BJ (cell line): ENCODE data around the gene RCSD1. TPM values are rescaled to one million over a fixed set of nuclear protein-coding genes. Genes with fewer than 3 reads are reported as not detected.
"Not testable (repeated sequence)": the region's sequence is repeated elsewhere in the genome, so short reads cannot be mapped to it uniquely, and the experiment has no call there.

Experiments
- CTCF ChIA-PET: fragments of 350-600 bp; formaldehyde crosslinking; extraction: SDS; loops from one replicate; lab custom pipeline; 2021; ENCODE audit warnings: antibody characterized with exemption, inconsistent platforms; lab: Yijun Ruan, JAX
- POLR2A ChIA-PET: fragments of 300-600 bp; sonication (Branson Sonifier 250); formaldehyde crosslinking; extraction: SDS; loops from one replicate; lab custom pipeline; 2021; ENCODE audit warnings: antibody characterized with exemption; lab: Charles Lee
- DNase-seq: peaks from one replicate; pipeline ENCODE4 v3.0.0-alpha.2; 2011; ENCODE audit warnings: low read depth
- H3K27me3 ChIP-seq: 2 replicates; pipeline ENCODE4 v1.6.0; 2011; ENCODE audit warnings: low read length; ENCODE audit not compliant: control insufficient read depth, insufficient read depth
- H3K36me3 ChIP-seq: 2 replicates; pipeline ENCODE4 v1.5.1; 2011; ENCODE audit warnings: low read length; ENCODE audit not compliant: control insufficient read depth, insufficient read depth
- H3K4me3 ChIP-seq: 2 replicates; pipeline ENCODE4 v1.5.1; 2011; ENCODE audit warnings: low read depth, mild to moderate bottlenecking, control low read depth, low read length
- polyA plus RNA-seq: library from polyadenylated mRNA; depleted of rRNA; stranded (reverse); fragments of >200 nt; gene quantifications from 2 replicates; pipeline ENCODE4 v1.2.3, GENCODE V29; 2011
- TF ChIP-seq, protein P1 (sequence below): IDR thresholded peaks from 2 replicates; pipeline ENCODE4 v1.5.1; 2011; ENCODE audit warnings: low read depth, mild to moderate bottlenecking, control low read depth, inconsistent platforms, low read length, moderate library complexity; ENCODE audit not compliant: insufficient read depth

The RCSD1 gene
- polyA plus RNA-seq, 1 experiment, result not detected

DNA sequence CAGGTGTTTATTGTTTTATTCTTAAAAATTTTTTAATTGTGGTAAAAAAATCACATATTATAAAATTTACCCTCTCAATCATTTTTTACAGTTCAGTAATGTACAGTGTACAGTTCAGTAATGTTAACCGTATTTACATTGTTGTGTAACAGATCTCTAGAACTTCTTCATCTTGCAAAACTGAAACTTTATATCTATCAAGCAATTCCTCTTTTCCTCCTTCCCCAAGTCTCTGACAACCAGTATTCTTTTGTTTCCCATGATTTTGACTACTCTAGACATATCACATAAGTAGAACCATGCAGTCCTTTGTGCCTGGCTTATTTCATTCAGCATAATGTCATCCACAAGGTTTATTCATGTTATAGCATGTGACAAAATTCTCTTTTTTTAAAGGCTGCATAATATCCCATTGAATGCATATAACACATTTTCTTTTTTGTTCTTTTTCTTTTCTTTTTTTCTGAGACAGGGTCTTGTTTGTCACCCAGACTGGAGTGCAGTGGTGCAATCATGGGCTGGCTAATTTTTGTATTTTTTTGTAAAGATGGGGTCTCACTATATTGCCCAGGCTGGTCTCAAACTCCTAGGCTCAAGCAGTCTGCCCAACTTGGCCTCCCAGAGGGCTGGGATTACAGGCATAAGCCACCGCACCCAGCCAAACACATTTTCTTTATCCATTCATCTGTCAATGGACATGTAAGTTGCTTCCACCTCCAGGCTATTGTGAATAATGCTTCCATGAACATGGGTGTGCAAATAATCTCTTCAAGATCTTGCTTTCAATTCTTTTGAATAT lies 17.2 kb upstream of the RCSD1 start:
- Histone ChIP-seq H3K36me3 (no peaks in the 10 kb centered on the region), H3K27me3 (no peaks in the 10 kb centered on the region), H3K4me3 (no peak overlapping the region)
- TF ChIP-seq, protein P1, sequence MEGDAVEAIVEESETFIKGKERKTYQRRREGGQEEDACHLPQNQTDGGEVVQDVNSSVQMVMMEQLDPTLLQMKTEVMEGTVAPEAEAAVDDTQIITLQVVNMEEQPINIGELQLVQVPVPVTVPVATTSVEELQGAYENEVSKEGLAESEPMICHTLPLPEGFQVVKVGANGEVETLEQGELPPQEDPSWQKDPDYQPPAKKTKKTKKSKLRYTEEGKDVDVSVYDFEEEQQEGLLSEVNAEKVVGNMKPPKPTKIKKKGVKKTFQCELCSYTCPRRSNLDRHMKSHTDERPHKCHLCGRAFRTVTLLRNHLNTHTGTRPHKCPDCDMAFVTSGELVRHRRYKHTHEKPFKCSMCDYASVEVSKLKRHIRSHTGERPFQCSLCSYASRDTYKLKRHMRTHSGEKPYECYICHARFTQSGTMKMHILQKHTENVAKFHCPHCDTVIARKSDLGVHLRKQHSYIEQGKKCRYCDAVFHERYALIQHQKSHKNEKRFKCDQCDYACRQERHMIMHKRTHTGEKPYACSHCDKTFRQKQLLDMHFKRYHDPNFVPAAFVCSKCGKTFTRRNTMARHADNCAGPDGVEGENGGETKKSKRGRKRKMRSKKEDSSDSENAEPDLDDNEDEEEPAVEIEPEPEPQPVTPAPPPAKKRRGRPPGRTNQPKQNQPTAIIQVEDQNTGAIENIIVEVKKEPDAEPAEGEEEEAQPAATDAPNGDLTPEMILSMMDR, result no peak
- POLR2A ChIA-PET, result no interaction called here
- CTCF ChIA-PET, result no interaction called here
- DNase-seq, result no peak

DNA sequence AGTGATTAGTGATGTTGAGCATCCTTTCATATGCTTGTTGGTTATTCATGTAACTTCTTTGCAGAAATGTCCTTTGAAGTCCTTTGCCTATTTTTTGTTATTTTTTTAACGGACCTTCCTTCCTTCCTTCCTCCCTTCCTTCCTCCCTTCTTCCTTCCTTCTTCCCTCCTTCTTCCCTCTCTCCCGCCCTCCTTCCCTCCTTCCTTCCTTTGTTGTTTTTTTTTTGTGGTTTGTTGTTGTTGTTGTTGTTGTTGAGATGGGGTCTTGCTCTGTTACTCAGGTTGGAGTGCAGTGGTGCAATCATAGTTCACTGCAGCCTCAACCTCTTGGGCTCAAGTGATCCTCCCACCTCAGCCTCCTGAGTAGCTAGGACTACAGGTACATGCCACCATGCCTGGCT lies 16.0 kb upstream of the RCSD1 start:
- CTCF ChIA-PET, result interaction anchor here (1.2 kb wide), 1 partner anchor 14 kb away, joined by 4 read pairs; no protein-coding TSS in a partner anchor
- DNase-seq, H3K4me3 ChIP-seq, H3K36me3 ChIP-seq, H3K27me3 ChIP-seq, POLR2A ChIA-PET: not testable (repeated sequence)

DNA sequence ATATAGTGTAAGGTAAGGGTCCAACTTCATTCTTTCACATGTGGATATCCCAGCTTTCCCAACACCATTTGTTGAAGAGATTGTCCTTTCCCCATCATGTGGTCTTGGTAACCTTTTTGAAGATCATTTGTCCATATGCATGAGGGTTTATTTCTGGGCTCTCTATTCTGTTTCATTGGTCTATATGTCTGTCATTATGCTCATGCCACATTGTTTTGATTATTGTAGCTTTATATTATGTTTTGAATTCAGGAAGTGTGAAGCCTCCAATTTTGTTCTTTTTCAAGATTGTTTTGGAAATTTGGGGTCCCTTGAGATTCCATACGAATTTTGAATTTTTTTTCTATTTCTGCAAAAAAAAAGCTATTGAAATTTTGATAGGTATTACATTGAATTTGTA lies 15.2 kb upstream of the RCSD1 start:
- DNase-seq, result no peak
- H3K36me3 ChIP-seq, result no peaks in the 10 kb centered on the region
- POLR2A ChIA-PET, result no interaction called here
- no peaks in the 10 kb centered on the region for H3K27me3 ChIP-seq
- CTCF ChIA-PET, result interaction anchor here (0.6 to 2.3 kb wide), 3 partner anchors 15 to 73 kb away, joined by 3 to 7 read pairs (median 4); no protein-coding TSS in a partner anchor
- no peak overlapping the region for H3K4me3 ChIP-seq
- TF ChIP-seq, protein P1, result no peak

DNA sequence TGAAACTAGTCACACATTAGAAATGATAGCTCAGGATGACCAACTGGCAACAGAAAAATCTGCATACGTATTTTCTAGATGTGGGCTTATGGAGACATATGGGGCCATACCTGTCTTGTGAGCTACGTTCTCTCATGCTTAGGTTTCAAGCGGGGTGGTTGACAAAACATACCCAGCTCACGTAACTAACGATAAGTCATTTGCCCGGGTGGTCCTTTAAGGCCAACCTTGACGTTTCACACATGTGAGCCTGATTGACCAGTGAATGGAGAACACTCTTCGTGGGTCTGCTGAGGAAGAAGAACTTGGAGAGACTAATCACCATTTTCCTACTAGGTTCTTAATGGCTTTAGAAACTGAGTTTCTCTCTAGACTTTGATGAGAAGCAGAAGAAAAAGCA lies 13.5 kb upstream of the RCSD1 start:
- TF ChIP-seq, protein P1, result no peak
- Histone ChIP-seq H3K36me3 (no peaks in the 10 kb centered on the region), H3K27me3 (no peaks in the 10 kb centered on the region), H3K4me3 (no peak overlapping the region)
- ChIA-PET POLR2A (no interaction called here), CTCF (interaction anchor here (1.0 to 2.3 kb wide), 4 partner anchors 13 to 71 kb away, joined by 3 to 7 read pairs (median 4); no protein-coding TSS in a partner anchor)
- no peak for DNase-seq

DNA sequence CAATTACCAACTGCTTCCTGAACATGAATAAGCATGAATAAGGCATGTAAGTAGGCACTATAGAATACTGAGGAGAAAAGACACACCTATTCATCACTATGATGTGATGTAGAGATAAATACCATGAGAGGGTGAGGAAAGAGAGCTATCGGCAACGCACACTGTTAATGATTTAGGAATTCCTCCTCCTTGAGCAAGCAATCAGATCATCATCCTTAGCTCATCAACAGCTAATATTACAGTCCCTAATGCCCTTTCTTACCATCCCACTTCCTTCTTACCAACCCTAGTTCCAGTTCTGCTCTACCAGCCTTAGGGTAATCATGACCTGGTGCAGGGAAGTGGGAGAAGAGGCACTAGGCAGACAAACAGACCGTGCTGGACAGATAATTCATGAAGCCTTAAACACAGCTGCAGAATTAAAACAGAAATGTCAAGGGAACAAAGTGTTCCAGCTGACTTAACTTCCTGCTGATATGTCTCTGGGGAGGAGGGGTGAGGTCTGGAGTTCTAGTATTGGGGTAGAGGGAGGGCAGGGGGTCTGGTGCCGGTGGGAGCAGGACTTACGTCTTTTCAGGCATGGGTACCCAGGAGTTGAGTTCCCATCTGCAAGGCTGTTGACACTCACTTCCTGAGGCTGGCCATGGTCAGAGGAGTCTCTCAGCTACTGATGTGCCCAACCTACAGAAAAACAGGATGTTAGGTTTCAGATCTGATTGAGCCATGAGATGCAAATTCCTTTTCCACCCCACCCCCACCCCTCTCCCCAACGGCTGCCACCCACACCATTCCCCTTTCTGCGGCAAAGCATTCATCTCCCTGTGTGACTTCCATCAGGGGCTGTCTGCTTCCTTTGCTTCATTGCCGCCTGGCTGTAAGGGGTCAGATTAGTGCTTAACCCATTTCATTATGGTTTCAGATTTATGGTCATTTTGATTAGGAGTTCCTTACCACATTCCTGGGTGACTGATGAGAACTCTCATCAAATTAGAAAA lies 12.6 kb upstream of the RCSD1 start:
- no peaks in the 10 kb centered on the region for H3K27me3 ChIP-seq
- H3K4me3 ChIP-seq, result no peak overlapping the region
- TF ChIP-seq, protein P1, result no peak
- H3K36me3 ChIP-seq, result no peaks in the 10 kb centered on the region
- DNase-seq, result no peak
- POLR2A ChIA-PET, result no interaction called here
- CTCF ChIA-PET, result interaction anchor here (0.7 to 2.3 kb wide), 6 partner anchors 9 to 70 kb away, joined by 3 to 7 read pairs (median 3); no protein-coding TSS in a partner anchor
